COLO668 (cell line): Measurements from ENCODE around the gene CNOT1.
A peak's percentile ranks its signal among the peaks of the same experiment; 100 is the strongest.
"Not testable (repeated sequence)": the region's sequence is repeated elsewhere in the genome, so short reads cannot be mapped to it uniquely, and the experiment has no call there.

ENCODE experiments used
- DNase-seq: peaks from one replicate; lab custom pipeline; 2025; ENCODE audit not compliant: unreplicated experiment; lab: John Stamatoyannopoulos, UW

Gene CNOT1

DNA sequence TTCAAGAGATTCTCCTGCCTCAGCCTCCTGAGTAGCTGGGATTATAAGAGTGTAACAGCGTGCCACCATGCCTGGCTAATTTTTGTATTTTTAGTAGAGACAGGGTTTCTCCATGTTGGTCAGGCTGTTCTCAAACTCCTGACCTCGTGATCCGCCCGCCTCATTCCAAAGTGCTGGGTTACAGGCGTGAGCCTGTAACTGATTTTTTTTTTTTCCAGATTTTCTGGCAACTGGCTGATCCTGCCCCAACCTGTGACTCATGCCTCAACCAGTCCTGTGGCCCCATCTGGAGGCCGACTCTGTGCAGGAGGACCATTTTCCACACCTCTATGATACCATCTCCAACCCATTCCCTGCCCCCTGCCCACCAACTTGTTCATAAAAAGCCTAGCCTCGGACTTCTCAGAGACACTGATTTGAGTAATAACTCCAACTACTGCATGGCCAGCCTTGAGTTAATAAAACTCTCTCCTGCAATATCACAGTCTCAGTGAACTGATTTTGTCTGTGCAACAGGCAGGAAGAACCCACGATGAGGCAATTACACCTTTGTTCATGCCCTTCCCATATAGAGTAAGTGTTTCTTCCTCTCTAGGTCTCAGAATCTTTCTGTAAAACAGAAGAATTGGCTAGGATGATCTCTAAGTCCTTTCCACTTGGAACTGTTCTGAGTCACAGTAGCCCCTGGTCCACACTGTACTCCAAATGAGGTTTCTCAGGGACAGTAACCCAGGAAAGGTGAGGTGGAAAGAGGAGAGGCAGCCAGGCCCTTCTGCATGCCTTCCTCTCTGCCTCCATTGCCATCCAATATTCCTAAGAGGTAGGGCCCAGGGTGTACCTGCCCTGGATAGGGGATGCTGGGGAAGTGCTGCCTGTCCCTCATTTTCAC lies 8.8 kb upstream of the CNOT1 start:
- no peak for DNase-seq

DNA sequence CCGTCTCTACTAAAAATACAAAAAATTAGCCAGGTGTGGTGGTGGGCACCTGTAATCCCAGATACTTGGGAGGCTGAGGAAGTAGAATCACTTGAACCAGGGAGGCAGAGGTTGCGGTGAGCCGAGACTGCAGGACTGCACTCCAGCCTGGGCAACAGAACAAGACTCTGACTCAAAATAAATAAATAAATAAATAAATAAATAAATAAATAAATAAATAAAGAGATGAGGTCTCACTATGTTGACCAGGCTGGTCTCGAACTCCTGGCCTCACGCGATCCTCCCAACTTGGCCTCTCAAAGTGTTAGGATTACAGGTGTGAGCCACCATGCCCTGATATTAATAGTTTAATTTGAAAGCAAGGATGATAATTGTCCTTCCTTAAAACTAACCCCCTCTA lies 7.4 kb upstream of the CNOT1 start:
- DNase-seq, result not testable (repeated sequence)

DNA sequence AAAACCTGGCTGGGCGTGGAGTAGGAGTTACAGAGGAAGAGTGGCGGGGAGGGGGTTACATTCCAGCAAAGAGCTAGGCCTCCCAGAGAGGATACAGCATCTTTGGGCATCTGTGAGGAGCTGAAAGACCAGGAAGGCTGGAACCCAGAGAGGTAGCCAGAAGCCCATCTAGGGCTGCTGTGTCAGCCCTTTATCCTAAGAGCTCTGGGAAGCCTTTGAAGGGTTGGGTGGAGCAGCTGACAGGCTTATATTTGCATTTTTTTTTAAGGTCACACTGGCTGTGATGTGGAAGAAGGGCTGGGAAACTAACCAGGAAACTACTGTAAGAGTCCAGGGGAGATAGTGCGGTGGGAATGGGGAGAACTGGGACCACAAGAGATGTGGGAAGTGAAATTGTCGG lies 6.8 kb upstream of the CNOT1 start:
- DNase-seq, result no peak

DNA sequence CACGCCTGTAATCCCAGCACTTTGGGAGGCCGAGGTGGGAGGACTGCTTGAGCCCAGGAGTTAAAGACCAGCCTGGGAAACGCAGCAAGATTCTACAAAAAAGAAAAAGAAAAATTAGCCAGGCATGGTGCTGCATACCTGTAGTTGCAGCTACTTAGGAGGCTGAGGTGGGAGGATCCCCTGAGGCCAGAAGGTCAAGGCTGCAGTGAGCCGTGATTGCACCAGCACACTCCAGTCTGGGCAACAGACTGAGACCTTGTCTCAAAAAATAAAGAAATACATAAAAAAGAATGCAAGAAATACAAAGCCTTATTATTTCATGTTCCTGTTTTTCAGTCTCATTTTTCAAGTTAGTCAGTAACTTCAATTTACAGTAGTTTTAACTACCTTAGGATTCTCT lies 5.9 kb upstream of the CNOT1 start:
- DNase-seq, result no peak

DNA sequence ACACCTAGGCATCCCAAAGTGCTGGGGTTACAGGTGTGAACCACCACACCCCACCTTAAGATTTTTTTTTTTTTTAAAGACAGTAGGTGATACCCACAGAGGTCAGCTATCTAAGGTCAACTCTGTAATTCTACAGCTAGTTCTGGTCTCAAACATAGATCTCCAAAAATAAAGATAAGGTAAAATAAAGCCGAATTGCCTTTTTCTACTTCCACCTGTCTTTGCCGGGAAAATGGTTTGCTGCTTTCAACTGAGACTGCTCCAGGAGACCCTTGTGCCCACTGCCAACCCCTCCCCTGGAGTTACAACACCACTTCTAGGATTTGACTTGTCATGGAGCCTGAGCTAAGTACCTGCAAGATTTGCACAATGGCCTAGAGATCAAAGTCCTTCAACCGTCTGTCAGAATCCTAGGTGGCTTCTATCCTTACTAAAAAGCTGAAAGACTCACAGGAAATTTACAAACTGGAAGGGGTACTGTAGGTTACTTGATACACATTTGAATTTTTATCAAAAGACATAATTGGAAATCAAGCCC lies 4.7 kb upstream of the CNOT1 start:
- no peak for DNase-seq

DNA sequence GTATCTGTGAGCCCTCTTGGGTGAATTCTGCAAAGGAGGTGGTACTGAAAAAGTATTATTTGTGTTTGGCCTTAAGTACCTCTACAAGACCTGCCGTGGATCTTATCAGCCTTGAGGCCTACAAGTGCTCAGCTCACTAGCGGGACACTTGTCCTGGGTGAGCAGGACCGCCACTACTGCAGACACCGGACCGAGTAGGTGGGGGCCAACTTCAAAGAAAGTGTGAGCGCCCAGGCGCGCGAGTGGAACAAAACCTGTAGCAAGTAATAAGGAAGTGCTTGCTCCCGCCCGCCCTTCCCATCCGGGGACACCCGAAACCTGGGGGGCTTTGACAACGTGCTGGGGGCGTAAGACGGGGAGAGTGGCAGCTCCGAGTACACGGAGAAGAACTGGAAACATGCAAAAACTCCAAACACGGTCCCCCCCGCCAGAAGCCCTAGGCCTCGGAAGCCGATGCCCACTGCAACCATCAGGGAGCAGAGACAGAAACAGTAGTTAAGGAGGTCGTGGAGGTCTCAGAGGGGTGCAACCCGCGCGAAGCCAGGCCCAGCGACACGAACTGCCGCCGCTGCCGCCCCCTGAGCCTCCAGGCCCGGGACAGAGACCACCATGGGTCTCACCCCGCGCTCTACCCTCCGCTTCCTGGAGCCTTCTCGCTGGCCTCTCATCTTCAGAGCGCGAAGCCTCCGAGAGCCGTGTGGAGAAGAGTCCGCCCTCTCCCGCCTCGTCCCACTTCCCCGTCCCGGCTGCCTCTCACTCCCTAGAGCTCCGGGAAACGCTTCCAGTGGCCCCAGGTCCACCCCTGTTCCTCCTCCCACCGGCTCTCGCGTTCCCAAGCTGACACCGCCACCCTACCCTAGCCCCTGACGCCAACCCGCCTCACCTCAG lies 537 bp downstream of the CNOT1 start:
- DNase-seq, result peak; percentile 73

DNA sequence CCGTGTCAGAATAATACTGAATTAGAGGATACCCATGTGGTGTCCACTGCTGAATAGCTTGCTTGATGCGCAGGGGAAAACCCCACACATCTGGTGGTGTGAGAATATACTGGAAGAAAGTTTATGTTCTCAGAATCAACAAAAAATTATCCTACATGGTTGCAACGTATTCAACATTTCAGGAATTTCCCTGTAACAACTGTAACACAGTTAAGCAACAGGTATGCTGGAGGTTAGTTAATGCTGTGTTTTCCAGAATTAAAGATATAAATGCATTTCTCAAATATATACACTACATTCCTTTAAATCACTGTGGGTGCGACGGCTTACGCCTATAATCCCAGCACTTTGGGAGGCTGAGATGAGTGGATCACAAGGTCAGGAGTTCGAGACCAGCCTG lies 5.4 kb downstream of the CNOT1 start:
- no peak for DNase-seq

DNA sequence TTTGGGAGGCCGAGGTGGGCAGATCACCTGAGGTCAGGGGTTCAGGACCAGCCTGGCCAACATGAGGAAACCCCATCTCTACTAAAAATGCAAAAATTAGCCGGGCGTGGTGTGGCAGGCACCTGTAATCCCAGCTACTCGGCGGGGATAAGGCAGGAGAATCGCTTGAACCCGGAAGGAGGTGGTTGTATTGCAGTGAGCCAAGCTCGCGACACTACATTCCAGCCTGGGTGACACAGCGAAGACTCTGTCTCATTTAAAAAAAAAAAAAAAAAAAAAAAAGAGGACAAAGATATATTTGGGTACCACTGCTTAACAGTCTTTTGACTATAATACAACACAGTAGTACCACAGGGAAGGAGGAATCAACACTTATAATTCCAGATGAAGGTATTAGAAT lies 9.2 kb downstream of the CNOT1 start:
- DNase-seq, result no peak

DNA sequence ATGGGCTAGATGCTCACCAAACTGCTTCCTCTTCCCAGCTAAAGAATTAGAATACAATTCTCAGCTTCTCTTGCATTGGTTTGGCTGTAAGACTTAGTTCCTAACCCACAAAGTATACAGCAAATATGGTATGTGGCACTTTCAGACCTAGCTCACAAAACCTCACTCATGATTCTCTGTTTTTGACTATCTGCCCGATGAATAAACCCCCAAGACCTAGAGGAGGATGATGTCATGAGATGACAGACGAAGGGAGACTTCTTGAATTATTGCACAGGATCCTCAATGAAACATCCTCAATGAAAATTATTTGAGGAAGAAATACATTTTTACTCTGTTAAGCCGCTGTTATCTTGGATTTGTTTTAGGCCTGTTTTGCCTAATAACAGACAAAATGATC lies 14.3 kb downstream of the CNOT1 start:
- DNase-seq, result no peak

DNA sequence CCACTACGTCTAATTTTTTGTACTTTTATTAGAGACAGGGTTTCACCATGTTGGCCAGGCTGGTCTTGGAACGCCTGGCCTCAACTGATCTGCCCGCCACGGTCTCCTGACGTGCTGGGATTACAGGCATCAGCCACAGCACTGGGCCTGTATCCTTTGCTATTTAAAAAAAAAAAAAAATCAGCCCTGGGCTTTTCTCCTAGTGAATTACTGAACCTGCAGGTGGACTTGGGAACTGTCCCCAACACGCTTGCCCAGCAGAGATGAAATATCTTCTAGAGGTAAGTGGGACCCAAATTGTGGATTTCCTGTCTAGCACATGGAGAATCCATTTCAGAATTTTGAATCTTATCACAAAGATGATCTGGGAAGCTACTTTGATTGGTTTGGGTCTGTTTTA lies 14.8 kb downstream of the CNOT1 start:
- DNase-seq, result no peak

DNA sequence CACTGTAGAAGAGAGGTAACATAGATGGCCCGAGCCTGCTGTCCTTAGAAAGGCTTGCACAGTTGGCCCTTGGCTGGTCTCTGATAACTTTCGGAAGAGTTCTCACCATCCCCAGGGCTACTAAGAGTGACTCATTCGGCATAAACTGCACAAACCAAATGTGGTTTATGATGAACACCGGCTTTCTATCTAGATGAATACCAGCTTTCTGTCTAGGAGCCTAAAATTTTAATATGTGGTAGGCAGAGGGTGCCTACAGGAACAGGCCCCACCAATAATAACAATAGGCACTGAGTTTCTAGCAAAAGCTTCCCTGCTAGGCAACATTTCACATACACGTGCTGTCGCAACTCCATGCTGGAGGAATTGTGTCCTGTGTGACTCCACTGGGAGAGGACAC lies 15.4 kb downstream of the CNOT1 start:
- no peak for DNase-seq

DNA sequence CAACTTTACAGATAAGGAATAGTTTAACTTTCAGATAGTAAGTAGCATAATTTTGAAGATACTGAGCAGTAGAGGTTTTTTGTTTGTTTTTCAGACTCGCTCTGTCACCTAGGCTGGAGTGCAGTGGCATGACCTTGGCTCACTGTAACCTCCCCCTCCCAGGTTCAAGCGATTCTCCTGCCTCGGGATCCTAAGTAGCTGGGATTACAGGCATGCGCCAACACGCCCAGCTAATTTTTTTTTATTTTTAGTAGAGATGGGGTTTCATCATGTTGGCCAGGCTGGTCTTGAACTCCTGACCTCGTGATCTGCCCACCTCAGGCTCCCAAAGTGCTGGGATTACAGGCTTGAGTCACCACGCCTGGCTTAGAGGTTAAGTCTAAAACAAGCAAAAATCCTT lies 16.7 kb downstream of the CNOT1 start:
- DNase-seq, result not testable (repeated sequence)

DNA sequence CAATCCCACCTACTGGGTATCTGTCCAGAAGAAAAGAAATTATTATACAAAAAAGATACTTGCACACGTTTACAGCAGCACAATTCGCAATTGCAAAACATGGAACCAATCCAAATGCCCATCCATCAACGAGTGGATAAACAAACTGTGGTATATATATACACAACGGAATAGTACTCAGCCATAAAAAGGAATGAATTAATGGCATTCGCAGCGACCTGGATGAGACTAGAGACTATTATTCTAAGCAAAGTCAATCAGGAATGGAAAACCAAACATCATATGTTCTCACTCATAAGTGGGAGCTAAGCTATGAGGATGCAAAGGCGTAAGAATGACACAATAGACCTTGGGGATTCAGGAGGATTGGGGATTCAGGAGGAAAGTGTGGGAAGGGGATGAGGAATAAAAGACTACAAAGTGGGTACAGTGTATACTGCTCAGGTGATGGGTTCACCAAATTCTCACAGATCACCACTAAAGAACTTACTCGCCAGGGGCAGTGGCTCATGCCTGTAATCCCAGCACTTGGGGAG lies 21.0 kb downstream of the CNOT1 start:
- DNase-seq, result no peak

DNA sequence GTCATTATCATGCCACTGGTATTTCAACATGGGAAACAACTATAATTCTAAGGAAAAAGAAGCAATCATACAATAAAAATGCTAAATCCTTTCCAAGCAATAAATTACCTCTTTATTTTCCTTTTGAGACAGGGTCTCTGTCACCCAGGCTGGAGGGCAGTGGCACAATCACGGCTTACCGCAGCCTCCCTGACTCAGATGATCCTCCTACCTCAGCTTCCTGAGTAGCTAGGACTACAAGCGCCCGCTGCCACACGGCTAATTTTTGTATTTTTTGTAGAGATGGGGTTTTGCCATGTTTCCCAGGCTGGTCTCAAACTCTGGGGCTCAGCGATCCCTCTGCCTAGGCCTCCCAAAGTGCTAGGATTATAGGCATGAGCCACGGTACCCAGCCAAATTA lies 24.1 kb downstream of the CNOT1 start:
- DNase-seq, result no peak

DNA sequence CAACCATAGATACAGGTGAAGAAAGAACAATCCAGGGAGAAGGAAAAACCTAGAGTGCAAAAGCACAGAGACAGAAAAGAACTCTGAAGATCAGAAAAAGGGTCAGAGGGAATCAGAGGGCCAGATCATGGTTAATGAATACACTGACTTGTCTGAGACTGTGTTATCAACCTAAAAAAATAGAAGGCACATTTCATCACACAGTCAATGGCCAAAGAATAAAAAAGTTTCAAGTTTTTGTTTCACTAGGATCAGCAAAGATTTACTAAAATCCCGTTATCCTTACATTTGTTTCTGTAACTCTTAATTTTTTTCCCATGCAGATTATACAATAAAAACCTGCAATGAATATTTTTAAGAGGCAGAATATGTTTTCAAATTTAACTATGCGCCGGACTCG lies 38.5 kb downstream of the CNOT1 start:
- DNase-seq, result no peak

DNA sequence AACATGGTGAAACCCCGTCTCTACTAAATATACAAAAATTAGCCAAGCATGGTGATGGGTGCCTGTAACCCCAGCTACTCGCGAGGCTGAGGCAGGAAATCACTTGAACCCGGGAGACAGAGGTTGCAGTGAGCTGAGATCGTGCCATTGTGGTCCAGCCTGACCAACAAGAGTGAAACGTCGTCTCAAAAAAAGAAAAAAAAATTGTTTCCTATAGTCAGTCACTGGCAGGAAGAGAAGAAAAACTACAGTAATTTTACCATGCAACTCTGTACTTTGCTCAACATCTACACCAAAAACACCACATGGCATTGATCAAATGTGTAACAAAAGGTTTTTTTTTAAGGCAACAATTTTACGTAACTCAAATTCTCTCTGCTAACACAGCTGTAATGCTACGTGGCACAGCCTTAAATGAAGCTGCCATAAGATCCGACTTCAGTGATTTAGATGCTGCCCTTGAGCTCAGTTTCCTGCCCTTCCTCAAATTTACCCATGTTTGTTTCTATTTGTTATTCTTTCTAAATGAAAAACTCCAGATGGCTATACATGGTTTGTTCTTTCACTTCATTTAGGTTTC lies 40.2 kb downstream of the CNOT1 start:
- no peak for DNase-seq

DNA sequence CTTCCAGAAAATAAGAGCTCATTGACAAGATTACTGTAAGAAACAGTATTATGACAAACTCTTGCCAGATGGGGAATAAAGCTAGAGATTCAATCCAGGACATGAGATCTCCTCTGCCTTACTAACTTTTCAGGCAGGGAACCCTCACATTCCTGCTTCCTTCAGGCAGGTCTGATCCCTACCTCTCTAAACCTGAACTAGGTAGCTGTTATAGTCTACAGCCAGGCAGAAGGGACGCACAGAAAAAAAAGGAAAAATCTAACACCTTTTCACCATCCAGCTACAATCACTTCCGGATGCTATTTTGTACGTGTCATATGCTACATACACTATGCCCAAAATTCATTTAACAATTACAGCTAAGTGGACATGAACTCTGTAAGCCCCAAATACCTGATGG lies 41.2 kb downstream of the CNOT1 start:
- no peak for DNase-seq

DNA sequence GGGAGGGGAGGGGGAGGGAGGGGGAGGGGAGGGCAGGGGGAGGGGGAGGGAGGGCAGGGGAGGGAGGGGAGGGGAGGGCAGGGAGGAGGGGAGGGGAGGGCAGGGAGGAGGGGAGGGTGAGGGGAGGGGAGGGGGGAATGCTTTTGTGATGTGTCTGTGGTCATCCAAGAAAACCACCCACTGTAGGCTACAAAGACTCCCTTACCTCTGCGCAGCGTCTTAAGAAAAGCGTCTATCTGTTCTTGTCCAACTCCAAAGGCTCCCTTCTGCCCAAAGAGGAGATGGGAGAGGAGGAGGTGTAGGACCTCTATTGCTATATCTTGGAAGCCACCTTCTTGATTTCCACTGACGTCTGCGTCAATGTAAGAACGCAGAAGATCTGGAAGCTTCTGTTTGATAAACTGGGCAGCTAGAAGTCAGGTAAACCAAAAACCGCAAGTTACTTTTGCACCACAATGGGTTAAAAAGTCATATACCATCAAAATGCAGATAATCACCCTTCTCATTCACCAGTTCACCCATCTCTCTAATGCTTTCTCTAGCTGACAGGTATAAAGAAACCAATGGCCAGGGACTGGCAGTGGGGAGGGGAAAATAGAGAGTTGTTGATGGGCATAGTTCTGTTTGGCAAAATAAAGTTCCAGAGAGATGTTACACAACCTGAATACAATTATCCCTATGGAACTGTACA lies 43.1 kb downstream of the CNOT1 start:
- DNase-seq, result no peak

DNA sequence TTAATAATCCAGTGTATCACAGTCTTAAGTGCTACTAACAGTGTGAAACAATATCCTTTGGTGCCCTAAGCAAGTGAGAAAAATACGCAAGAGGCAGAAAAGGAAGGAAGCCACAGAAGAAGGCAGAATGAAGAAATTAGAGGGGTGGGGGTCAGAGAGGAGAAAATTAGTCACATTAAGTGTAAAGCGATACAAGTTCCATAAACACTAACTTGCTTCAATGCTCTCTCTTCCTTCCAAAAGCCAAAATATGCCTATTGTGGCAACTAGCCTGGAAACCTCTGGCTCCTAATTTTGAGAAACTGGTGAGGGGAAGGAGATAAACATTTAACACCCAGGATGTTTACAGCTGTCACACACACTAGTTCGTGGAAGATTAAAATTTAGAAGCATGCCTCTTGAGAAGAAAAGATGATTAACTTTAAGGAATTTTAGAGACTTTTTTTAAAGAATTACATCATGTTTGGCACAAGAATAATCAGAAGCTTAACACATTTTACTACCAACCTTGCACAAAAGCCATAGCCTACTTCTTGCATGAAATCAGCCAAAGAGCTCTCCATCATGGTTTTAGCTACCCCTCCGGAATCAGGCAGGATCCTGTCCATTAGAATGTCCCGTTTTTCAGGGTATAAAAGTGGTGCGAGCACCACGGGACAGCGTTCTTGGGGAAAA lies 44.7 kb downstream of the CNOT1 start:
- DNase-seq, result no peak
